Measurements from ENCODE around the gene MAEA.

MAEA gene

GRCh38 chr4:1337951-1338751 is 48.5 kb downstream of the MAEA start:
- H3K4me3 ChIP-seq (ENCODE audit: low read depth, low read length) = no peak overlapping the region
- TF ChIP-seq CTCF (IDR thresholded peaks at IDR 0.05; ENCODE audit: low read depth, low read length) = no peak

- H3K4me3 ChIP-seq (ENCODE audit: low read depth, low read length) = no peak overlapping the region
- TF ChIP-seq CTCF (IDR thresholded peaks at IDR 0.05; ENCODE audit: low read depth, low read length) = no peak
These were observed 49.2 kb downstream of the MAEA start for GRCh38 chr4:1338752-1339414.

GRCh38 chr4:1339489-1339888 is 49.8 kb downstream of the MAEA start:
- H3K4me3 ChIP-seq (ENCODE audit: low read depth, low read length) = no peak overlapping the region
- TF ChIP-seq CTCF (IDR thresholded peaks at IDR 0.05; ENCODE audit: low read depth, low read length) = no peak

- no peak overlapping the region for H3K4me3 ChIP-seq (ENCODE audit: low read depth, low read length)
- TF ChIP-seq CTCF (IDR thresholded peaks at IDR 0.05; ENCODE audit: low read depth, low read length) = no peak
These were observed 50.6 kb downstream of the MAEA start for GRCh38 chr4:1340181-1340747.

- no peak overlapping the region for H3K4me3 ChIP-seq (ENCODE audit: low read depth, low read length)
- TF ChIP-seq CTCF (IDR thresholded peaks at IDR 0.05; ENCODE audit: low read depth, low read length) = no peak
These were observed 51.2 kb downstream of the MAEA start for GRCh38 chr4:1340861-1341260.

GRCh38 chr4:1342003-1342402 is 52.3 kb downstream of the MAEA start:
- no peak for TF ChIP-seq CTCF (IDR thresholded peaks at IDR 0.05; ENCODE audit: low read depth, low read length)
- no peak overlapping the region for H3K4me3 ChIP-seq (ENCODE audit: low read depth, low read length)

- no peak overlapping the region for H3K4me3 ChIP-seq (ENCODE audit: low read depth, low read length)
- TF ChIP-seq CTCF (IDR thresholded peaks at IDR 0.05; ENCODE audit: low read depth, low read length) = no peak
These were observed 55.0 kb downstream of the MAEA start for GRCh38 chr4:1344696-1345095.

All from WI38 (cell line).